ENCODE results near the gene DMAC2.

DNA sequence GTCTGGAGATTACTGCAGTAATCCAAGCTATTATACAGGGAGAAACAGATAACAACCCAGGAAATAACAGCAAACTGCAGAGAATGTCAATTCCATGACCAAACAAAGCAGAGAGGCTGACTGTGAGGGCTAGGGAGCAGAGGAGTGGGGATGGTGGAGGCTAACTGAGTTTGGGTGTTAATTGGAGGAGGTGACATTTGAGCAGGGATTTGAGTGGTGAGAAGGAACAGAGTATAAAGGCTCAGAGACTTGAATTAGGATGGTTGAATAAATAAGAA is 3.1 kb downstream of the DMAC2 start:
- TF ChIP-seq, protein P1, sequence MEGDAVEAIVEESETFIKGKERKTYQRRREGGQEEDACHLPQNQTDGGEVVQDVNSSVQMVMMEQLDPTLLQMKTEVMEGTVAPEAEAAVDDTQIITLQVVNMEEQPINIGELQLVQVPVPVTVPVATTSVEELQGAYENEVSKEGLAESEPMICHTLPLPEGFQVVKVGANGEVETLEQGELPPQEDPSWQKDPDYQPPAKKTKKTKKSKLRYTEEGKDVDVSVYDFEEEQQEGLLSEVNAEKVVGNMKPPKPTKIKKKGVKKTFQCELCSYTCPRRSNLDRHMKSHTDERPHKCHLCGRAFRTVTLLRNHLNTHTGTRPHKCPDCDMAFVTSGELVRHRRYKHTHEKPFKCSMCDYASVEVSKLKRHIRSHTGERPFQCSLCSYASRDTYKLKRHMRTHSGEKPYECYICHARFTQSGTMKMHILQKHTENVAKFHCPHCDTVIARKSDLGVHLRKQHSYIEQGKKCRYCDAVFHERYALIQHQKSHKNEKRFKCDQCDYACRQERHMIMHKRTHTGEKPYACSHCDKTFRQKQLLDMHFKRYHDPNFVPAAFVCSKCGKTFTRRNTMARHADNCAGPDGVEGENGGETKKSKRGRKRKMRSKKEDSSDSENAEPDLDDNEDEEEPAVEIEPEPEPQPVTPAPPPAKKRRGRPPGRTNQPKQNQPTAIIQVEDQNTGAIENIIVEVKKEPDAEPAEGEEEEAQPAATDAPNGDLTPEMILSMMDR (IDR thresholded peaks at IDR 0.05; ENCODE audit: insufficient read depth, low read length, poor library complexity, severe bottlenecking) = no peak
- TF ChIP-seq EZH2phosphoT487 (conservative IDR thresholded peaks at IDR 0.05; ENCODE audit: low read length) = no peak
